ENCODE measurements around the gene TMEM243. TPM values are rescaled to one million over a fixed set of nuclear protein-coding genes. Genes with fewer than 3 reads are reported as not detected.

The TMEM243 gene
- total RNA-seq, 1 donor from 2014 or later: 7.7 TPM

GRCh38 chr7:87170828-87171227 is 48.7 kb downstream of the TMEM243 start:
- DNase-seq (ENCODE audit: low spot score in 2 of 2) (no peak), FAIRE-seq (no peak)

GRCh38 chr7:87164433-87164832 is 55.1 kb downstream of the TMEM243 start:
- DNase-seq (ENCODE audit: low spot score in 2 of 2) (no peak), FAIRE-seq (peak; percentile 36)

GRCh38 chr7:87159538-87159937 is 60.0 kb downstream of the TMEM243 start:
- FAIRE-seq (no peak), DNase-seq (ENCODE audit: low spot score in 2 of 2) (no peak)

GRCh38 chr7:87156709-87157108 is 62.8 kb downstream of the TMEM243 start:
- no peak for FAIRE-seq
- no peak for DNase-seq (ENCODE audit: low spot score in 2 of 2)

GRCh38 chr7:87155788-87156187 is 63.7 kb downstream of the TMEM243 start:
- DNase-seq (ENCODE audit: low spot score in 2 of 2): no peak
- FAIRE-seq: no peak

- FAIRE-seq: no peak
- no peak for DNase-seq (ENCODE audit: low spot score in 2 of 2)
Observed at GRCh38 chr7:87154569-87154968, 65.0 kb downstream of the TMEM243 start.

- no peak for FAIRE-seq
- no peak for DNase-seq (ENCODE audit: low spot score in 2 of 2)
Observed at GRCh38 chr7:87154166-87154565, 65.4 kb downstream of the TMEM243 start.

- FAIRE-seq: no peak
- DNase-seq (ENCODE audit: low spot score in 2 of 2): peak in 1 of 2 donors; percentile 24
Observed at GRCh38 chr7:87152897-87153641, 66.5 kb downstream of the TMEM243 start.

GRCh38 chr7:87152112-87152896 is 67.2 kb downstream of the TMEM243 start, which contains the start of gene DMTF1:
Gene DMTF1, plus strand, starts transcription at chr7:87152453. Its CDS starts 12,489 bp downstream, at chr7:87164942.
- FAIRE-seq: no peak

GRCh38 chr7:87151729-87152111 is 67.8 kb downstream of the TMEM243 start:
- DNase-seq (ENCODE audit: low spot score in 2 of 2): no peak
- FAIRE-seq: no peak

More at GRCh38 chr7:87152112-87152896, 67.2 kb downstream of the TMEM243 start, which contains the start of gene DMTF1:
- DNase-seq (ENCODE audit: low spot score in 2 of 2): peak; percentile 93 to 95

- DNase-seq (ENCODE audit: low spot score in 2 of 2) (peak in 1 of 2 donors; percentile 18), FAIRE-seq (no peak)
Observed at GRCh38 chr7:87151002-87151728, 68.4 kb downstream of the TMEM243 start.

GRCh38 chr7:87148332-87148955 is 71.1 kb downstream of the TMEM243 start:
- FAIRE-seq: peak; percentile 15
- DNase-seq (ENCODE audit: low spot score in 2 of 2): peak in 1 of 2 donors; percentile 29

- DNase-seq (ENCODE audit: low spot score in 2 of 2): no peak
- FAIRE-seq: no peak
Observed at GRCh38 chr7:87147500-87147899, 72.0 kb downstream of the TMEM243 start.

GRCh38 chr7:87146740-87147386 is 72.7 kb downstream of the TMEM243 start:
- FAIRE-seq: no peak
- DNase-seq (ENCODE audit: low spot score in 2 of 2): no peak

Small RNA genes within 50 kb of the gene (small RNA-seq; reads per million reads assigned to genes)
- gene RF00019 (not detected), gene RF02271 (not detected)

Other genes starting within 250 kb of the TMEM243 start
- 21.6 TPM for gene ELAPOR2, start 160.1 kb downstream of the TMEM243 start, total RNA-seq
- gene DMTF1, start 67.3 kb downstream of the TMEM243 start, total RNA-seq: 105 TPM
- gene CROT, start 125.9 kb upstream of the TMEM243 start, total RNA-seq: 13.0 TPM